DOHH2 (cell line): Measurements from ENCODE around the gene ZBTB7C.

ENCODE experiments used
- H3F3A ChIP-seq: fragments of 200-600 bp; sonication (generic), shearing (Covaris generic); 2 replicates; pipeline ENCODE4 v1.6.0; 2016; ENCODE audit warnings: antibody characterized with exemption, mild to moderate bottlenecking; ENCODE audit not compliant: control insufficient read depth, insufficient read depth
- H3K27ac ChIP-seq: fragments of 200-600 bp; sonication (generic); 2 replicates; pipeline ENCODE4 v1.5.1; 2014; ENCODE audit warnings: low read depth, mild to moderate bottlenecking, low read length, moderate library complexity
- H3K27me3 ChIP-seq: fragments of 200-600 bp; sonication (generic); 2 replicates; pipeline ENCODE4 v1.6.1; 2014; ENCODE audit warnings: mild to moderate bottlenecking, low read length, mixed read lengths; ENCODE audit not compliant: control insufficient read depth
- H3K36me3 ChIP-seq: fragments of 200-600 bp; sonication (generic); 2 replicates; pipeline ENCODE4 v1.6.1; 2014; ENCODE audit warnings: mild to moderate bottlenecking, low read length, moderate library complexity, mixed read lengths; ENCODE audit not compliant: control insufficient read depth
- H3K4me1 ChIP-seq: fragments of 200-600 bp; sonication (generic); 2 replicates; pipeline ENCODE4 v1.6.1; 2014; ENCODE audit warnings: mild to moderate bottlenecking, low read length, mixed read lengths; ENCODE audit not compliant: control insufficient read depth
- H3K4me2 ChIP-seq: fragments of 200-600 bp; sonication (generic); 2 replicates; pipeline ENCODE4 v1.6.0; 2014; ENCODE audit warnings: mild to moderate bottlenecking, low read length, moderate library complexity
- H3K4me3 ChIP-seq: fragments of 200-600 bp; sonication (generic); 2 replicates; pipeline ENCODE4 v1.5.1; 2014; ENCODE audit warnings: mild to moderate bottlenecking, low read length, mixed read lengths
- H3K79me2 ChIP-seq: fragments of 200-600 bp; sonication (generic); 2 replicates; pipeline ENCODE4 v1.6.1; 2014; ENCODE audit warnings: mild to moderate bottlenecking, low read length, mixed read lengths; ENCODE audit not compliant: control insufficient read depth
- H3K9me2 ChIP-seq: fragments of 200-600 bp; sonication (generic); replicated peaks from 2 replicates; pipeline ENCODE4 v1.6.1; 2014; ENCODE audit warnings: mild to moderate bottlenecking, low read length, mixed read lengths; ENCODE audit not compliant: control insufficient read depth
- H3K9me3 ChIP-seq: fragments of 200-600 bp; sonication (generic); 2 replicates; pipeline ENCODE4 v1.6.1; 2014; ENCODE audit warnings: antibody characterized with exemption, low read length, mixed read lengths; ENCODE audit not compliant: control insufficient read depth, insufficient read depth
- H4K20me1 ChIP-seq: fragments of 200-600 bp; sonication (generic); 2 replicates; pipeline ENCODE4 v1.6.0; 2014; ENCODE audit warnings: low read depth, mild to moderate bottlenecking, antibody characterized with exemption, low read length, moderate library complexity; ENCODE audit not compliant: control insufficient read depth, insufficient read depth
- EZH2phosphoT487 ChIP-seq: fragments of 200-600 bp; sonication (generic); IDR thresholded peaks from 2 replicates; pipeline ENCODE4 v1.6.1; 2017; ENCODE audit warnings: borderline replicate concordance, mild to moderate bottlenecking, antibody characterized with exemption, low read length, moderate library complexity, mixed read lengths
- TF ChIP-seq, protein P1 (sequence below): fragments of 200-600 bp; sonication (generic); IDR thresholded peaks from one replicate; pipeline ENCODE4 v1.5.1; 2014; ENCODE audit warnings: antibody characterized with exemption, mild to moderate bottlenecking, low read depth, low read length; ENCODE audit not compliant: poor library complexity, severe bottlenecking

ZBTB7C gene

DNA sequence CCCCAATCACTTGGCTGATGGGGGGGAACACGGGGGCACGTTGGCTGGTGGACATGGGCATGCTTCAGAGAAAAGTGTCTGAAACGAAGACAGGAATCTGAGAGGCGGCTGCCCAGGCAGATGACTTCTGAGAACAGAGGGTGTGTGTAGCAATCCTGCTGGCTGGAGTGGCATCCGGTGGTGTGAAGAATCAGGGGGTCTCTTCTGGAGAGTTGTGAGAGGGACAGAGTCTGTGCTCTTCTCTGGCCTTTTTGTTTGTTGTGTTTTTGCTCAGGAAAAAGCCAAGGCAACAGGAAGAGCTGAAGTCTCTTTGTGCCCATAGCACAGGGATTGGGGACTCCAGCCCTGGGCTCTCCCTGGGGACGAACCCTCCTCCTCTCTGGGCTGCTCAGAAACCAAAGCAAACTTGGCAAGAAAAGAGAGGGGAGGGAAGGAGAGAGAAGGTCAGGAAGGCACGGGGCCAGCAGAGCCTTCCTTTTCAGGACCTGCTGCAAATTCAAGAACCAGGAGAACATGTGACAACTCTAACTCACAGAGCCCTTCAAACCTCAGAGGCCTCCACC lies 381.7 kb downstream of the ZBTB7C start:
- Histone ChIP-seq H3K4me2 (no peak overlapping the region), H3K27me3 (no peaks in the 10 kb centered on the region), H3K4me1 (no peaks in the 10 kb centered on the region), H3K36me3 (no peaks in the 10 kb centered on the region), H3K27ac (no peak overlapping the region), H3F3A (no peaks in the 10 kb centered on the region), H3K79me2 (no peaks in the 10 kb centered on the region), H3K4me3 (no peak overlapping the region), H4K20me1 (no peaks in the 10 kb centered on the region), H3K9me2 (no peaks in the 10 kb centered on the region), H3K9me3 (no peaks in the 10 kb centered on the region)
- TF ChIP-seq, protein P1, sequence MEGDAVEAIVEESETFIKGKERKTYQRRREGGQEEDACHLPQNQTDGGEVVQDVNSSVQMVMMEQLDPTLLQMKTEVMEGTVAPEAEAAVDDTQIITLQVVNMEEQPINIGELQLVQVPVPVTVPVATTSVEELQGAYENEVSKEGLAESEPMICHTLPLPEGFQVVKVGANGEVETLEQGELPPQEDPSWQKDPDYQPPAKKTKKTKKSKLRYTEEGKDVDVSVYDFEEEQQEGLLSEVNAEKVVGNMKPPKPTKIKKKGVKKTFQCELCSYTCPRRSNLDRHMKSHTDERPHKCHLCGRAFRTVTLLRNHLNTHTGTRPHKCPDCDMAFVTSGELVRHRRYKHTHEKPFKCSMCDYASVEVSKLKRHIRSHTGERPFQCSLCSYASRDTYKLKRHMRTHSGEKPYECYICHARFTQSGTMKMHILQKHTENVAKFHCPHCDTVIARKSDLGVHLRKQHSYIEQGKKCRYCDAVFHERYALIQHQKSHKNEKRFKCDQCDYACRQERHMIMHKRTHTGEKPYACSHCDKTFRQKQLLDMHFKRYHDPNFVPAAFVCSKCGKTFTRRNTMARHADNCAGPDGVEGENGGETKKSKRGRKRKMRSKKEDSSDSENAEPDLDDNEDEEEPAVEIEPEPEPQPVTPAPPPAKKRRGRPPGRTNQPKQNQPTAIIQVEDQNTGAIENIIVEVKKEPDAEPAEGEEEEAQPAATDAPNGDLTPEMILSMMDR = no peak
- no peak for TF ChIP-seq EZH2phosphoT487

DNA sequence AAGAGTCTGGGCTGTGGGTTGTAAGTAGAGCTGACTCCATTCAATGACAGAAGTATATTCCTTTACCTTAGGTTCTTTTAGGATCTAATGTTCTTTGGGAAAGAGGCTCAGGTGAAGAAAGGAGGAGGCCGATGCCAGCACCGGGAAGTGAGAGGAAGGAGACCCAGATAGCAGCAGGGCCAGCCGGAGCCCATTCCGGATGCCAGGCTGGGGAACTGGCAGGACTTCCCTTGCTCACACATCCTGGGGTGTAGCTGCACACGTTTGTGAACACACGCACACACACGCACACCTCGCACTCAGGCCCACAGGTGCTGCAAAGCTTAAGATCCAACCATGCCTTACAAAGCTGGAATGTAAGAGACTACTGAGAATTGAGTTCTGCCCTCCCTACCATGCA lies 383.0 kb downstream of the ZBTB7C start:
- no peaks in the 10 kb centered on the region for H4K20me1 ChIP-seq
- no peaks in the 10 kb centered on the region for H3K36me3 ChIP-seq
- peaks cover 5% of the 10 kb centered on the region for H3K27me3 ChIP-seq
- H3K27ac ChIP-seq = no peak overlapping the region
- H3K4me2 ChIP-seq = no peak overlapping the region
- no peak overlapping the region for H3K4me3 ChIP-seq
- H3K9me2 ChIP-seq = no peaks in the 10 kb centered on the region
- TF ChIP-seq, protein P1 = no peak
- TF ChIP-seq EZH2phosphoT487 = no peak
- H3K79me2 ChIP-seq = no peaks in the 10 kb centered on the region
- no peaks in the 10 kb centered on the region for H3F3A ChIP-seq
- H3K4me1 ChIP-seq = no peaks in the 10 kb centered on the region
- no peaks in the 10 kb centered on the region for H3K9me3 ChIP-seq

DNA sequence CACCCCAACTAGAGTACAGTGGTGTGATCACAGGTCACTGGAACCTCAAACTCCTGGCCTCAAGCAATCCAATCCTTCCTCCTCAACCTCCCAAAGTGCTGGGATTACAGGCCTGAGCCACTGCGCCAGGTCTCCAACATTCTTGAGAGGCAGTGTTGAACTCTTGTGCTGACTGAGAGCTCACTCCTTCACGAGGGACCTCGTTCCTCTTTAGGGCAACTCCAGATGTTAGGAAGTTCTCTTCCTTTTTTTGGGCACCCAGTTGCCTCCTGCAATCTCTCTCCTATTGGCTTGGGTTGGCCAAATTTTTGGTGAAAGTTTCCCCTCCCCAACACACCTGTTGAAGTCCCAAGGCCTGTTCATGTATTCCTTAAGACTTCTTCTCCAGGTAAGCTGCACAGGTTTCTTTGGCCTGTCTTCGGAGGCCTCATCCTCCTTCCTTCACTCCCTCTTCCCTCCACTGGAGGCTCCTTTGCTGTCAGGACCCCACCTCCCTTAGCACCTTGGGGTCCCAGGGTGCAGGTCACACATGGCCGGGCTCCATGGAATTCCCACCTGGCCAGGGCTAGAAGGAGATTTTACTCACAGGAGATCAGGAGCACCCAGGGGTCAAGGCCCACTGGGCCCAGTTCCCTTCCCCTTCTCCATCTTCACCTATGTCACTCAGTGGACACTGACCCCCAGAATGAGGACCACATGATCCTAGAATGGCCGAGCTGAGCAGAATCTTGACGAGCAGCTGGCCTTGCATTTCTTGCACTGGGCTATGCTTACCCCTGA lies 384.1 kb downstream of the ZBTB7C start:
- TF ChIP-seq, protein P1 = no peak
- no peak for TF ChIP-seq EZH2phosphoT487
- Histone ChIP-seq H3F3A (no peaks in the 10 kb centered on the region), H4K20me1 (no peaks in the 10 kb centered on the region), H3K27me3 (peaks cover 11% of the 10 kb centered on the region), H3K9me2 (no peaks in the 10 kb centered on the region), H3K4me2 (no peak overlapping the region), H3K79me2 (no peaks in the 10 kb centered on the region), H3K27ac (no peak overlapping the region), H3K4me1 (peaks cover 3% of the 10 kb centered on the region; the same call in 1 of the 2 replicates), H3K36me3 (no peaks in the 10 kb centered on the region), H3K4me3 (no peak overlapping the region), H3K9me3 (no peaks in the 10 kb centered on the region)
